Smooth muscle cell of the brain vasculature (primary cell): ENCODE data around the gene PKP1.

Source experiments
- DNase-seq: peaks from one replicate; pipeline ENCODE4 v3.0.0-alpha.2; 2012; ENCODE audit warnings: low read depth, low spot score

PKP1 gene

DNA sequence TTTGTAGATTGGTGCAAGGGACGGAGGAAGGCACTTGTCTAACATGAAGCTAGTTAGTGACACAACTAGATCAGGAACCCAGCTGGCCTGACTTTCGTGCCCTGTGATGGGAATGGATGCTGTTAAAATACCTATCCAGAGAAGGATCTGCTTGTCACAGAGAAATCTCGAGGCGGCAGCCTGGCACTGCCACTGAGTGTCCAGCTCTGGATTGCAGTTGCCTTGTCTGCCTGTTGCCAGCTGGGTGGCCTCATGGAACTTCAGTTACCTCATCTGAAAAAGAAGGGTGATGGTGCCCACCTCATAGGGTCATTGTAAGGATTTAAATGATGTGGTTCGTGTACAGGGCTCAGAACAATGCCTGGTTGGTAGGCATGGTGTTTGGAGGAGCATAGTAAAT, 2.4 kb upstream of the PKP1 start:
- DNase-seq = no peak

DNA sequence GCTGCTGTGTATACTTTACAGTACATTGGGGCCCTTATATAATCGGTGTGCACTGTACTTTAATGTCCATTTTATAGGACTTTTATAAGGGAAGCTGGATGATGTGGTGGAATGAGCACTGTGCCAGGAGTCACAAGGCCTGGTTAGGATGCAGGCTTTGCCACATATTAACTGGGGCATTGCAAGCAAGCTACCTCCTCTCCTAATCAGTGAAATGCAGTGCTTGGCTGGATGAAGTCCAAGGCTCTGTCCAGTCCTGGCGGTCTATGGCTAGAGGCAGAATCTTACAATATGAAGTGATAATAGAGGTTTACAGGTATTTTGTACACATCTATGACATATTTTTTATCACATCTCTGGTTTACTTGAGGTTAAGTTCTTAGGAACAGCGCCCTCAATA, 1.7 kb upstream of the PKP1 start:
- DNase-seq = no peak

DNA sequence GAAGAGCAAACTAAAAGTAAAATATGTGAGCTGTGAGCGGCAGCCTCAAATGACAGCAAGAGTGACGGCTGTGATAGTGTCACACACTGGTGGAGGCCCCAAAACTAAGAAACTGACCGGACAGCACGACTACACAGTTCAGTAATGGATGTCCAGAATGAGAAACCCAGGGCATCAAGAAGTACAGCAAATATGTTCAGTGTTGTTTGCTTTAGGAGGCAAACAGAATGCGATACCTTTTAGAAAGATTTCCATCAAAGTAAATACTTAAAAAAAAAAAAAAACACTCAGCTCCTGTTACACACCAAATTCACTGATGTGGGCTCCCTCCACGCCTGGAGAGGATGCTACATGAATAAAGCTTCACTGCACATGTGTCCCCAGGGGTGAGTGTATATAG, 1.1 kb upstream of the PKP1 start:
- DNase-seq = no peak

DNA sequence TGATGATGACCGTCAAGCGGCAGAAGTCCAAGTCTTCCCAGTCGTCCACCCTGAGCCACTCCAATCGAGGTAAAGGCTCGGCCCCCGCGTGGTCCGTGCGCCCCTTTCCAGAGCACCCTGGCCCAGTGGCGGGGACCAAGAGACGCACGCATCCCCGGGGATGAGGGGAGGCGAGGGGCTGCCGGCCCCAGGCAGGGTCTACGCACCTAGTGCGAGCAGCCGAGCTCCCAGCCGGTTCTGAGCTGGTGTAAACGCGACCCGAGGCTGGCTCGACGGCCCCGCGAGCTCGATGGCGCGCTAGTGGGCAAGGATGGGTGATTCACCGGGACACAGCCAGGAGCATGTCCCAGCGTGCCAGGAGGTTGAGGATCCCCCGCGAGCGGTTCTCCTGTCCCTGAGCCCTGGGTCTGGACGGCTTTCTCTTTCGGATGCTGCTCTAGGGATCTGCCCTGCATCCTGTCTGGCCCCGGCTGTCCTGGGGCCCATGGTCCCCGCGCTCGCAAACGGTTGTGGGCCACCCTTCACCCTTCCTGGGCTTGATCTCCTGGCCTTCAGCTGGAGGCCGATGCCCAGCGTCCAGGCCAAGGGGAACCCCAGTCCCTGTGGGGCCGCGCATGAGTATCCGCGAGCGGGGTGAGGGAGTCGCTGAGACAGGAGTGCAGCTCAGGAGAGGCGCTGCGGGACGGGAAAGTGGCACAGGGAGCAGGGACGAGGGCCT, 689 bp downstream of the PKP1 start:
- DNase-seq = no peak

DNA sequence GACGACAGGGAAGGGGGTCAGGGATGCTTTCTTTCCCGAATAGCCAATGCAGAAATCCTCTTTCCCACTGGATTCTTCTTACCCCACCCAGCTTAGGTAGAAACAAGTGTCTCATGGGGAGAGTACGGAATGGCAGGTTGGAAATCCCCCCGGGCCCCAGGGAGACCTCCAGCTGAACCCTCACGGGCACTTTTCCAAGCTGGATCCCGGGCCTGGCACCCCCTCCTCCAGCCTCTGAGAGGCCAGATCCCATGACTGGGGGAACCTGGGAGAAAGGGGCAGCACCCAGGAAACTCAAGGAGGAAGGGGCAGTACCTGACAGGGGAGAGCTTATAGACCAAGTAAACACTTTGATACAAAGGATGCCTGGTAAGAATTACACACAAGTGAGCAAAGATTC, 1.3 kb downstream of the PKP1 start:
- no peak for DNase-seq

DNA sequence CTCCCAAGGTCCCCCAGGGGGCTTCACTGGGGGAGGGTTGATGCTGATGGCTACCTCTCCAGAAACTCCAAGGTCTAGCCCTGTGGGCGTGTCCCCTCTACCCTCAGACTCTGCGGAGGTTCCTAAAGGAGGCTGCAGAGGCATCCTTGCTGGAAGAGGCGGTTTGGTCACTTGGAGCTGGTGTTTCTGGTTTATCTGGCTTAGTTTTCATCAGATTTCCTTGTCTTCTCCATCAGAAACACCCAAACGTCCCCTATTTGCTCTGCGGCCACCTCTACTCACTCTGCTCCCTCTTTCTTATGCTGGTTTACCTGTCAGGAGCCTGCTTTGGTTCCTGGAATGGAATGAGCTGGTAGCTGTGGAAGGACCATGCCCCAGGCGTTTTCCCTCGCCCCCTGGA, 2.5 kb downstream of the PKP1 start:
- no peak for DNase-seq

DNA sequence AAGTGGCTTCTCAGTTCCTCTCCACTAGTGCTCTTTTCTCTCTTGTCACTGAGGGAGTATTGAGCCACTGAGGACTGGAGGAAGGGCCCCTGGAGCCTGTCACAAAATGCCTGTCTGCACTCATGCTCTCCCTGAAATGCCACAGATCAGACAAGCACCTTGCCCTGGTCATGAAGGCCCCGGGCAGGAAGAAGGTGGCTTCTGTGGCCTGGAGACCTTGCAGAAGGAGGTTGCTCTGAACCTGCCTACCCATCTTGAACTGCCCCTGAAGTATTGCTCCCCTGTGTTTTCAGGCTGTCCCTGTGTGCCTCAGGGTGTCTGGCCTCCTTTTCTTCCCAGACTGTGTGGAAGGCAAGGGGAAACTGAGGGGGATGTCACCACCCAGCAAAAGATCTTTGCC, 3.1 kb downstream of the PKP1 start:
- no peak for DNase-seq

DNA sequence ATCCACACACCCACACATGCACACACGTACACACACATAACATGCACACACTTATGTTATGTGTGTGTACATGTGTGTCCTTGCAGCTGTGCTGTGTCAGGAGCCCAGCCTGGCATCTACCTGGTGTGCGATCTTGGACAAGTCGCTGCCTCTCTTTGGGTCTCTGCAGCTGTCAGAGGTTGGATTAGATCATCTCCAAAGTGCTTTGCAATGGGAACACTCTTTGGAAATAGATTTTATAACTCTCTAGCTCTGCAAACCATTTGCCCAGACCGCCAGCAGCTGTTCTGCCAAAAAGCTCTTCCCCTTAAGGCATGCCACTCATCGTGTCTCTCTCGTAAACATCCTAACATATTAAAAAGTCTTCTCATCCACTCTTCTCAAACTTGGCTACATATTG, 4.7 kb downstream of the PKP1 start:
- no peak for DNase-seq

DNA sequence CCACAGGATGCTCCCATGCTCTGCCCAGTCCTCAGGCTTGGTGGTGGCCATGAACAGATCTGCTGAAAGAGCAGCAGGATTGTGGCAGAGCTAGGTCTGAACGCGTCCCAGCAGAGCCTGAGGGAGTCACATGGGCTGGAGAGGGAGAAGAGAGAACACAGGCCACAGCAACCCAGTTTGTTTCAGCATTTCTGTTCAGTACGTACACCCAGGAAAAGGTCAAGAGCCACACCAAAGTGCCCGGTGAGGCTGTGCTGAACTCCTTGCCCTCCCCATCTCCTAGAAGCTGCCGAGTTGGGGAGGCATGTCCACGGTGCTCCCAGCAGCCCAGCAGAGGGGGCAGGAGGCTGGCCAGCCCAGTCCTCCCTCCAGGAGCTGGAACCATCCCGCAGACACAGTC, 5.5 kb downstream of the PKP1 start:
- no peak for DNase-seq

DNA sequence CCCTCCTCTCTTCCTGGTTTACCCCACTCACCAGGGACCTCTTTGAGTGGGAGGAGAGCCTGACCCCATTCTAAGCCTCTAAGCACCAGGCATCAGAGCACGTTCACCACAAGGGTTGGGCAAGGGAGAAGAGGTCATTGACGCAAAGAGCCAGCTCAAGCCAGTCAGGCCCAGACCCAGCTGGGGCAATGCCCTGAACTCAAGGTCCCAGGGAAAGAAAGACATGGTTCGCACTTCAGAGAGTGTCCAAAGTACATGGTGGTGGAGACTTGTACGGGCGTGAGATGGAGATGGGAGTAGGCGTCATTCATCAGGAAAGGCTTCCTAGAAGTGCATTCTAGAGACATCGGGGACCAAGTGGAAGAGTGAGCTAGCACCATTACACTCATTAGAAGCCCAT, 7.2 kb downstream of the PKP1 start:
- DNase-seq = no peak

DNA sequence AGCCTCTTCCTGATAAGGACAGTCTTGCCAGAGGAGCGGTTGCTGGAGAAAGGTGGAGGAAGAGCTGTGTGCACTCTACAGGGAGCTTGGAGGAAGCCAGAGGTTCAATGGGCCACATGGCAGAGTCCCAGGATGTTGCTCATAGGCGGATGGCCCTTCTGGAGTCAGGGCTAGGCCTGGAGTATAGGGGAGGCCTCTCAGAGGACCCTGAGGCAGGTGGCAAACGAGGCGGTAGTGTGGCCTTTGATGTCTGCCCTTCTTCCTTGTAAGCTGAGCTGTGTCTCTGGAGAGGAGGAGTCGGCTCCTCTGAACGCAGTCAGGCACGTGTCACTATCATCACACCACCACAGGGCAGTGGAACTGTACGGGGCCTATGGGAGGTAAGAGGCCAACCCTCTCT, 8.6 kb downstream of the PKP1 start:
- no peak for DNase-seq

DNA sequence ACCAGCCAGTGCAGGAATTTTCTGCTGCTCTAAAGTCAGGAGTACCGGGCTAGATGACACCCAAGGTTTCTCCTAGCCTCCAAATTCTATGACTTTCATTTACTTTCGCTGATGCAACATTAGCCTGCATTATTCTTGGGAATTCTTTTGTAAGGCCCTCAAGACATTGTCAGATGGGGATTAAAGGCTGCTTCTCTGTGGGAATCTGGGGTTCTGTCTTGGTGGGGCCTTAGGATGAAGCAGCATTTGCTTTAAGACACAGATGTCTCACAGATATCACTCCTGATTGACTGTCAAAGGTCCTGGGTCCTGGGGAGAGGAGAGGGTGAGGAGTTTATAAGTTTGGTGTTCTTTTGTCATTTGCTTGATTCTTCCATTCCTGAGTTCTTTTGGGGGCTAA, 11.6 kb downstream of the PKP1 start:
- DNase-seq = no peak

DNA sequence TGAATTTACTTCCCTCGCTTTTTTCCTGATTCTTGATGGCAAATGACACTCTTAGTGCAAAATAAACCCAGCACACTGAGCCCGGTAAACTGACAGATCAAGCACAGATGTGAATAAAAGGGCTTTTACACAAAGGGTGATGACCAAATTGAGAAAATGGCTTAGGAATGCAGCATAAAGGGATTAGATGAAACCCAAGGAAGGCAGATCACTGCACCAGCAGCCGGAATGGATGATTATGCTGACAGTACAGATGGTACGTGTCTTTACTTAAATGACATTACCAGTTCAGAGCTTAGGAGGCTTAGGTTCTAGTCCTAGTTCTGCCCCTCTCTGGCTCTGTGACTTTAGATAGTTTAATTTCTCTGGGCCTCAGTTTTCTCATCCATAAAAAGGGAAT, 12.0 kb downstream of the PKP1 start:
- DNase-seq = no peak

DNA sequence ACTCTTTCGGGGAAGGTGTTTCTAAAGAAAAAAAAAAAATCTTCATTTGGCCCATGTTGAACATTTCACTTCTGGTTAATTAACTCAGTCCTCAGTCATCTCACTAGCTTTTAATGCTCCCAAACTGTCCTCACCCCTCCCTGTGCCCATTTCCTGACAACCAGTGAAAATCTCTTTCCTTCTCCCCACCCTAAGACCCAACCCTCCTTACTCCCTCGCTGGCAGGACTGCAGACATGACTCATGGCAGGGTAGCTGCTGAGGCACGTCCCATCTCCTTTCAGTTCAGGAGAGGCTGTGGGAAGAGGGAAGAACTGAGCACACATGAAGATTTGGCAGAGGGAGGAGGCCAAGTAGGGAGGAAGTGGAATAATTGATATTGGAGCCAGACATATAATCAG, 12.6 kb downstream of the PKP1 start:
- no peak for DNase-seq

DNA sequence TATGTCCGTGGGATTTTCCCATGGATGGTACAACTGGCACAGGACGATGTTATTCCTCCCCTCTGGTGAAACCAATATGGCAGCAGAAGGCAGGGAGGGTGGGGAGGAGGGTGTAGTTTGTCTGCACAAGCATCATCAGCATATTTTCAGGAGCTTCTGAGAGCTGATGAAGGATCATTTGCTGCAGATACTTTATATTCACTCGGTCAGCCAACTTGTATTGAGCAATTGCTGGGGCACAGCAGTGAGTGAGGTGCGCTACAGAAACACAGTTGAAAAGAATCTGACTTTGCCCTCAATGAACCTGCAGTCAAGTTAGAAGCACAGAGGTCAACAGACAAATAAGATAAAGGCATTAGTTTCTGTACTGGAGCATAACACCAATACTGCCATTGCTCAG, 13.0 kb downstream of the PKP1 start:
- no peak for DNase-seq

DNA sequence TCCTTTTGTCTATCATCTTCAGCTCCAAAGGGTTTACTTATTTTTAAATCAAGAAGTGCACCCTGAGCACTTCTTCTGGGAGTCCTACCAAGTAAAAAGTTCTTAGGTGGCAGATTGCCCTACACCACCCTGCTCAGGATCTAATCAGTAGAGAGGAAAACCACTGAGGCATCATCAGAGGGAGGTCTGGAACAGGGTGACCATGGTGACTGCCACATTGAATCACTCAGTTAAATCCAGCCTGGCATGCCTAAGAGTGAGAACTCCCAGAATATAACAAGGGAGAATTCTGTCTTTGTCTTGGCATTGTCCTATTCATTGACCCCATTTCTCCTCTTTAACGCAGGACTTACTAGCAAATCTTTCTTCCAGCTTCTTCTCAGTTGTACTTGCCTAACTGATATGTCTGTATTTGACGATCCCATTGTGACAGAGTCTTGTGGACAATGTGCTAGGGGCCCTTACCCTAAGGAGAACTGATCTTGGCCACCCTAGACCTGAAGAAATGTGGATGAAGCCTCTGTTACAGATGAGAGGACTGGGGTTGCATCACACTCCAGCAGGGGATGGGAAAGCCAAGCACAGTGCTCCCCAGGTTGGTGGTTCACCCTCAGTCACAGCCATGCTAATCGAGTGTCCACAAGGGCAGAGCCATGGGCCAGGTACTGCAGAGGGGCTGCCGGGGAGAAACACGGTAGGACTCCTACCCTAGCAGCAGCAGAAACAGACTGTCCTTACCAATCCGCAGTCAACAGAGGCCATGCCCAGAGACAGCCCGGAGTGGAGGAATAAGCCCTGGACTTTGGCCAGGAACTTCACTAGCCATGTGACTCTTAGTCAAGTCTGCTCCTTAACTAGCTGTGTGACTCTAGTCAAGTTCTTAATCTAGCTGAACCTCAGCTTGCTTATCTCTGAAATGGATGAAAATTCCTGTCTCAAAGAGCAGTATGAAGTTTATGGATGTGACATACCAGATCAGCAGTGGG, 15.4 kb downstream of the PKP1 start:
- no peak for DNase-seq

DNA sequence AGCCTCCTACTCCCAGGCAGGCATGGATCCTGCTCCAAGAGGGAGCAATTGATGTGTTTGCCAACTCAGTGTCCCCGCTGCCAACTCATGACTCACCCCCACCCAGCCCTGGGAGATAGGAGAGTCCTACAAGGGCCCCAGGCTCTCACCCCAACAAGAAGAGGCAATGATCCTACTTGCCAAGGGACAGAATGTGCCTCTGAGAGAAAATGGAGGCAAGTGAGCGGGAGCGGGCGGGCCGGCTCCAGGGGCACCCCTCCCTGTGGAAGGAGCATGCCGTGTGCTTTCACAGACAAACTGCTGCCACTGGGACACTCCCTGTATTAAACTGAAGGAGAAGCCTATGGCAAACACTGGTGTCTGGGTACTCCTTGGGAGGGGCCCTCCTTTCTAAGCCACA, 16.7 kb downstream of the PKP1 start:
- no peak for DNase-seq

DNA sequence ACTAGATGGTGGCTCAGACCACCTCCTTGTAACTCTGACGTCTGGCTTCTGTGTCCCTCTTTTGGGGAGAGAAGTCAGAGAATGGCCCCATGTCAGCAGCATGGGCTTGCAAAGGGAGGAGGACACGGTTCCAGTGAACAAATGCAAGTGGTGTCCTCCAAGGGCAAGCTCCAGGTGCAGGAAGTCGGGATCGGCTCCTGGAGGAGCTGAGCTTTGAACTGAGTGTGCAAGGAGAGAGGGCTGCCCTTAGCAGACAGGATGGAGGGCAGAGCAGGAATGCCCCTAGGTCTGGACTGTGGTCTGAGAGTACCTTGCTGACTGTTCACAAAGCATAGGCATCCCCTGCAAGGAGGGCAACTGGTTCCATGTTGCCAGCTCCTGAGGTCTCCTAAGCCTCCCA, 17.3 kb downstream of the PKP1 start:
- DNase-seq = no peak

DNA sequence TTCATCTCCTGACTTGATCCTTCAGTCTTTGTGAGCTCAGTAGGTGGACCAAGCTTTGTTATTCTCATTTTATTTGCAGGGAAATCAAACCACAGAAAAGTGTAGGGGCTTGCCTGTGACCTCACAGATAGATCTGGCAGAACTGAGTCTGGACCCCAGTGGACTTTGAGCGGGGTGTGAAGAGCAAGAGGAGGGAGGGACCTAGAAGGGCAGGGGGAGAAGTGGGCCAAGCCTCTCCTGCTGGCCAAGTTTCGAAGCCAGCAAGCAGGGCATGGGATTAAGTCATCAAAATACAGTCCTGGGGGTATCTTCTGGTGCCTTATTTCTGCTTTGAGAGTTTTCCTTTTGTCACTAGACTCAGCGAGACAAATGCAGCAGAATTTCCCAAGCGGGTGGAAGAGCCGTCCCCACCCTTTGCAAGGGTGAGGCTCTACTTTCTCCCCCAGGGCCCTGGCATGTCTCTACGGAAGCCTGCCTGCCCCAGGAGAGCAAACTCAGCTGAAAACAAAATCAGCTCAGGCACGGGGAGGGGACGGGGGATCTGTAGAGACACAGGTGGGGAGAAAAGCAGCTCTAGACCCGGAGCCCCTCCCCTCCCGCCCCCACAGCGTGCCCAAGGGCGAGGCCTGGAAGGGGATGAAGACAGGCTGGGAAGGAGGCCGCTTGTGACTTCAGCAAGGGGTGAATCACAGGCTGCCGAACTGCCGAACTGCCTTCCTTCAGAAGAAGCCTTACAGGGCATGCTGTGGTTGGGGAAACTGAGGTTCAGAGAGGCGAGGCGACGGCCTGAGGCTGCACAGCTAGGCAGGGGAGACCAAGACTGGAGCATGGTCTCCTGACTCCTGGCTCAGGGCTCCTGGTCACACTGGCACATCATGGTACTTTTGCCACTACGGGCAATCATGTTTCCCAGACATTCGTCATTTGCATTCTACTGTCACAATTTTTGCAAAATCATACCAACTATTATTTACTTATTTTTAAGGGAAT, 19.2 kb downstream of the PKP1 start:
- DNase-seq = no peak

DNA sequence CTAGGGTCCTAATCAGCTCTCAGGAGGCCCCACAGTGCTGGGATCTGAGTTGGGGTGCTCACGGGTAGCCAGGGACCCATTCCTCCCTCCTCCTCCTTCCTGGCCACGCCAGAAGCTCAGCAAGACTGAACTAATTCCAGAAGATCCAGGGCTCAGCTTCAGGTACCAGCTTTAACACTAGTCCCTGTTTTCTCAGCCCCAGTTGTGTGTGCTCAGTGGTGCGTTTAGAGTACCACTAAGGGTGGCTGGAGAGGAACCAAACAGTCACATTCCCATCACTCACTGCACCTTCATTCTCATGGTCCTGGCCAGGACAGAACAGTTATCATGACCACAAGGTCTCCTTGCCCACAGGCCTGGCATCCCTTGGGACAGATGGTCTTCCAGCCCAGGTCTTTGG, 20.8 kb downstream of the PKP1 start:
- no peak for DNase-seq

DNA sequence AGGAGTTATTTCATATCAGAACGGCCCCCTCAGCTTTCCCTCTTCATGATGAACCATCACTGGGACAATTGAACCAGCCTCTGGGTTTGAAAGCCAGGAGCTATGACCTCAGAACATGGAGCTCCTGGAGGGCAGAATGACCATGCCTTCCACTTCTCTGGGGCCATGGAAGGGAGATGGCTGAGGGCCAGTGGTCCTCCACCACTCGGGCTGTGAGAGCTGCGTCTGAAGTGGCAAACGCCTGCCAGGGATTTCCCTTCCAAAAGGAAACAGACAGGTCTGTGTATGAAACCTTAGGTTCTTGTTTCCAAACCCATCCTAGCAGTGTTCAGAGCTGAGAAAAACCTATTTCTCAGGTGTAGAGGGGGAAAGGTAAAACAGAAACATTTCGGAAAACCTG, 22.5 kb downstream of the PKP1 start:
- DNase-seq = no peak

DNA sequence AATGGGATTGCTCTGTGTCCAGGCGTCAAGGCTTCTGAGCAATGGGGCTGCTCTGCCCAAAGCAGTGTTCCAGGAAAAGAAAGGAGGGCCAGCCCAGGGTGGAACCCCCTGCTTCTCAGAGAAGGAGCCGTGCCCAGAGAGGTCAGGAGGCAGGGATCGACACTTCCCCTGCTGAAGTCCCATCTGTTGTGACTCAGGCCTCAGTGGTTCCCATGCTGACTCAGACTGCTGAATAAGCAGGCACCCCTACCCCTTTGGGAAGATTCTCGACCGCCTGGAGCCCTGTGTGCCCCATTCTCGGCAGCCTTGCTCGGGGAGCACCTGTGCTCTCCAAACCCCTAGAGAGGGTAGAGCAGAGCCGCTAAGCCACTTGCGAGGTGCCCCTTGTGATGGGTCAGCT, 23.9 kb downstream of the PKP1 start:
- no peak for DNase-seq
